Right ventricle myocardium inferior (tissue), 1 donor: ENCODE data around the gene SPDYE16. TPM values are rescaled to one million over a fixed set of nuclear protein-coding genes. Genes with fewer than 3 reads are reported as not detected.
"Not testable (repeated sequence)": the region's sequence is repeated elsewhere in the genome, so short reads cannot be mapped to it uniquely, and the experiment has no call there.

Source experiments
- ATAC-seq: fragments of 200-7000 bp; cut with Tn5 transposase; one replicate; pipeline ENCODE4 v1.9.1; 2020; ENCODE audit warnings: mild to moderate bottlenecking, moderate library complexity
- DNase-seq: peaks from one replicate; pipeline ENCODE4 v3.0.0; 2021; ENCODE audit errors: missing footprints
- intact Hi-C: fragments of 100-400 bp; cut with DNase I; formaldehyde crosslinking; loops from one replicate; pipeline ENCODE4 v1.11.0; 2022
- total RNA-seq: library from RNA; stranded (reverse); fragmentation: NEBNext Ultra II Directional; extraction: Animal tissue kit (Norgen Biotek cat#: 25700); gene quantifications from one replicate; pipeline ENCODE4 v1.2.1, GENCODE V29; 2021
- donor health status: DM: no; HTN: yes; CAD: no; lungs with severe emphysema.

SPDYE16 gene
- total RNA-seq, 1 donor from 2014 or later: not detected

DNA sequence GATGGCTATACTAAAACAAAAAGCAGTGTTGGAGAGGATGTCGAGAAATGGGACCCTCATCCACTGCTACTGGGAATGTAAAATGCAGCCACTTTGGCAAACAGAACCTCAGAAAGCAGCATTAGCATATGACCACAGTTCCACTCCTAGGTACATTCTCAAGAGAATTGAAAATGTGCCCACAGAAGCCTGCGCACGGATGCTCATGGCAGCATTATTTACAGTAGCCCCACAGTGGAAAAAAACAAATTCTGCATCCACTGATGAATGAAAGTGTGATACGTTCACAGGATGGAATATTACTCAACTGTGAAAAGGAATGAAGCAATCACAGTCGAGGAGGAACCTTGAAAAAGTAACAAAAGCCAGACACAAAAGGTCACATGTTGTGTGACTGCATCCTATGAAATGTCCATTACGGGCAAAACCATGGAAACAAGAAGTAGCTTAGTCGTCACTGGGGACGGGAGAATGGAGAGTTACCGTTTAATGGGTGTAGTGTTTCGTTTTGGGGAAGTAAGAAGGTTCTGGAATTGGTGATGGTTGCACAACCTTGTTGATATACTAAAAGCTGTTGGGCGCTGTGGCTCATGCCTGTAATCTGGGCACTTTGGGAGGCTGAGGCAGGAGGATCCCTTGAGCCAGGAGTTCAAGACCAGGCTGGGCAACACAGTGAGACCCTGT, 35.2 kb downstream of the SPDYE16 start:
- intact Hi-C loops: no loop called here
- DNase-seq (peak; percentile 64), ATAC-seq (no peak)

DNA sequence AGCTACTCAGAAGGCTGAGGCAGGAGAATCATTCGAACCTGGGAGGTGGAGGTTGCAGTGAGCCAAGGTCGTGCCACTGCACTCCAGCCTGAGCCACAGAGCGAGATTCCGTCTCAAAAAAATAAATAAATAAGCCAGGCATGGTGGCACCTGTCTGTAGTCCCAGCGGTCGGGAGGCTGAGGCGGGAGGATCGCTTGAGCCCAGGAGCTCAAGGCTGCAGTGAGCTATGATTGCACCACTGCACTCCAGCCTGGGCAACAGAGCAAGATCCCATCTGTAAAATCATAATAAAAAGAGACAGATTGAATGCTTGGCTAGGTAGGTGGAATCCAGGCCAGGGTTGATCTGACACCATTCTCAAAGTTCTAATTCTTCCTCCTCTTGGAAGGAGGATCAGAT, 36.5 kb downstream of the SPDYE16 start:
- DNase-seq, intact Hi-C loops, ATAC-seq: not testable (repeated sequence)

DNA sequence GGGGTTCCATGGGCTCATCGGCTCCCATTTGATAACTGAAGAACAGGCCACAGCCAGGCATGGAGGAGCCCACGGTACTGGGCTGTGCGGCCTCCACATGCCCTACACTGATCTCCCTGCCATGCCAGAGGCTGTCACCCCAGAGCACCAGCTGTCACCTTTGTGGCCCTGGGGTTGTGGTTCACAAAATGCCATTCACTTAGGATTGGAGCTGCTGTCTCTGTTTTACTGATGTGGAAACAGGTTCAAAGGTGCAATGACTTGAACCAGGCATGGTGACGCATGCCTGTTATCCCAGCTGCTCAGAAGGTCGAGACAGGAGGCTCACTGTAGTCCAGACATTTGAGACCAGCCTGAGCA, 37.0 kb downstream of the SPDYE16 start:
- ATAC-seq: no peak
- DNase-seq: no peak
- intact Hi-C loops: no loop called here

- intact Hi-C loops: no loop called here
- DNase-seq: no peak
- peak; percentile 7 for ATAC-seq
These were observed 37.7 kb downstream of the SPDYE16 start for GRCh38 chr7:76505168-76506080.

- ATAC-seq, intact Hi-C loops, DNase-seq: not testable (repeated sequence)
These were observed 38.5 kb downstream of the SPDYE16 start for GRCh38 chr7:76504351-76505167.

GRCh38 chr7:76503244-76503643, 39.9 kb downstream of the SPDYE16 start:
- intact Hi-C loops, ATAC-seq: not testable (repeated sequence)

DNA sequence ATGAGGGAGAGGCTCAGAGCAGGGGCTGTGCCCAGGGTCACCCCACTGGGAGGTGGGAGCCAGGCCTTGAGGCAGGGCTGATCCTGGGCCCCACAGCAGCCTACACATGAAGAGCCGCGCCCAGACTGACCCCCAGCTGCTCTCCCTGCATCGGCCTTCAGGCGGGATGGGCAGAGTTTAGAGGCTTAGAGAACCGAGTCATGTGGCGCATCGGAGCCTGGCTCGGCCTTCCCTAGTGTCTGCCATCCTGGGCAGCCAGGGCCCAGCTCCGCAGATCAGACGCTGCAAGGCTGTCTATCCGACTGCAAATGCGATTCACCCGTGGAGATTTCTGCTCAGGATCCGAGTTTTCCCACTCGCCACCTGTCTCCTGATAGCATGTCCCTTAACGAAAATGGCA, 40.3 kb downstream of the SPDYE16 start:
- DNase-seq: peak; percentile 50
- ATAC-seq, intact Hi-C loops: not testable (repeated sequence)

More at GRCh38 chr7:76503244-76503643, 39.9 kb downstream of the SPDYE16 start:
- not testable (repeated sequence) for DNase-seq

GRCh38 chr7:76502224-76502623, 40.9 kb downstream of the SPDYE16 start:
- DNase-seq, ATAC-seq, intact Hi-C loops: not testable (repeated sequence)

DNA sequence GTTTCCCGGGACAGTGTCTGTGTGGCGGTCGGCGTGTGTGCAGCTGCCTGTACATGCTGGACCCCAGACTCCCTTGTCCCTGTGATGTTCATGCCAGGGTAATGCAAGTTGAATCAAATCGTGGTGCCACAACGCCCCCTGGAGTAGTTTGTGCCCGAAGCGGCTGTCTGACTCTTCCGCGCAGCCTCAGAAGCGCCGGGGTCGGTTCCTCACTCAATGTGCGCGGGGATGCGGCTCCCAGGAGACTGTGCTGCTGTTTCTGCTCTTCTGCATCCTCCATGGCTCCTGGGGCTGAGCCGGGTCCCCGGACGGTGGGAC, 43.2 kb downstream of the SPDYE16 start:
- peak; percentile 36 for ATAC-seq
- intact Hi-C loops: loop anchor here (10.0 kb wide), 1 partner anchor 495 kb away; no protein-coding TSS in a partner anchor
- not testable (repeated sequence) for DNase-seq

DNA sequence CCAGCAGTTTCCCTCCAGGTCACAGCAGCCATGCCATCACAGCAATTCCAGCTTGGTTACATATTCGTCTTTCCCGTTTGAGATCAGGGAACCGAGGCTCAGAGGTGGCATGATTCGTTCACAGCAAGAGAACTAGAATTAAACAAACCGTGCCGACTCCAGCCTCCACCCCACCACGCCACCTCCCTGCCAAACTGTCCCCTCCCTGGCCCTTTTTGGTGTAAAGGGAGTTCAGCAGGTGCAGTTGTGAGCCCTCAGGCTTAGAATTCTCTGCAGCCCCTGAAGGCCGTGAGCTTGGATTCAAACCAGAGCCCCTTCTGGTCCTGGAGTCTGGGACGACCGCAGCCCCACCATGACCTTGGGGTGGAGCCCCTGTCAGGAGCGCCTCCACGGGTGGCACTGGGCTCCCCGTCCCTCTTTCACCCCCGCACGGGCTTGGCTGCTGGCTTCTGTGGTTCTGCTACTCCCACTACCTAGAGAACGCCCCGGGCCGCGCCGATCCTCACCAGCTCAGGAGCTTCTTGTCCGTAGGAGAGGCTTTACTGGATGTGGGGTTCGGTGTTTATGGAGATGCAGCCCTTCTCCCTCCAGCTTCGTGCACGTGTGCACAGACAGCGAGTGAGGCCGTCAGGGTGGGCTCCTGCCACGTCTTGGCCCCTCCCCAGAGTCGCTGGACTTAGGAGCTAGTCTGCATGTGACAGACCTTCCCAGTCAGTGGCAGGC, 43.7 kb downstream of the SPDYE16 start:
- ATAC-seq, DNase-seq: not testable (repeated sequence)
- intact Hi-C loops: loop anchor here (10.0 kb wide), 1 partner anchor 495 kb away; no protein-coding TSS in a partner anchor

DNA sequence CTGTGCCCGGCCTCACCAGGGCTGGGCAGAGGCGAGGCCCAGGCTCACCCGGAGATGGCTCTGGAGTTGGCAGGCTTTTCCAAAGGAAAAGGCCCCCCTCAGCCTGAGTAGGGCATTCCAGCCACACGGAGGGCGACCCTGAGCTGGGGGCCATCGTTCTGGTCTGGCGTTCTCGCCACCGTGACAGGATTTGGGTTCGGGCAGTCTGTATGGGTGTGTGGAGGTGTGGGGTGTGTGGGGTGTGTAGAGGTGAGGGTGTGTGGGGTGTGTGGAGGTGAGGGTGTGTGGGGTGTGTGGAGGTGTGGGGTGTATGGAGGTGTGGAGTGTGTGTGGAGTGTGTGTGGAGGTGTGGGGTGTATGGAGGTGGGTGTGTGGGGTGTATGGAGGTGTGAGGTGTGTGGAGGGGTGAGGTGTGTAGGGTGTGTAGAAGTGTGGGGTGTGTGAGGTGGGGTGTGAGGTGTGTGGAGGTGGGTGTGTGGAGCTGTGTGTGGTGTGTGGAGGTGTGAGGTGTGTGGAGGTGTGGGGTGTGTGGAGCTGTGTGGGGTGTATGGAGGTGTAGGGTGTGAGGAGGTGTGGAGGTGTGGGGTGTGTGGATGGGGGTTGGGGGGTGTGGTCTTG, 44.4 kb downstream of the SPDYE16 start:
- intact Hi-C loops: loop anchor here (10.0 kb wide), 1 partner anchor 496 kb away; no protein-coding TSS in a partner anchor
- ATAC-seq, DNase-seq: not testable (repeated sequence)

DNA sequence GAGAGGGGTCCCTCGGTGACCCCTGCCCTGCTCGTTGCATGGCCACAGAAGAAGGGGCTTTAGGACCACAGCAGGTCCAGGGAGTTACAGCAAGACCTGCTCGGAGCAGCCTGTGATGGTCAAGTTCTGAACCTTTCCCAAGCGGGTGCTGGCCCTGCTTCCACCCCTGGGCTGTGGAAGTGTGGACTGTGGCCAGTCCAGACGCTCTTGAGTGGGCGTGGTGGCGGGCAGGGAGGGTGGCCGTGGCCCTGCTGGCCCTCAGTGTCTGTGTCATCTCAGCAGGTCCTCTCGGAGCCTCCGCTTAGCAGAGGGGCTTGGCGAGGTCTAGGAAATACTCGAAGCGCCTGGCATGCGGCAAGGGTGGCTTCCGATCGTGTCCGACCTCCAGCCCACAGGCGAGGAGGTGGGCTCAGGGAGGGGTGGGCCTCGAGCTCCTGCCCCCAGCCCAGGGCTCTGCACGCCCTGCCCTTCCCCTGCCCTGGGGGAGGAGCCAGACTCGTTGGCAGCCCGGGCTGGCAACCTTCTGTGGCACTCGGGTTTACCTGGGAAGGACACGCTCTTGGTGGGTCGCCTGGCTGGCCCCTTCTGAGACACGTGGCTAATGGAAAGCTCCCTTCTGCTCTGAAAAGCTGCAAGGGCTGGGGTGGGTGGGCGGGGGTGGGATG, 45.0 kb downstream of the SPDYE16 start:
- not testable (repeated sequence) for ATAC-seq
- intact Hi-C loops: loop anchor here (10.0 kb wide), 1 partner anchor 497 kb away; no protein-coding TSS in a partner anchor

DNA sequence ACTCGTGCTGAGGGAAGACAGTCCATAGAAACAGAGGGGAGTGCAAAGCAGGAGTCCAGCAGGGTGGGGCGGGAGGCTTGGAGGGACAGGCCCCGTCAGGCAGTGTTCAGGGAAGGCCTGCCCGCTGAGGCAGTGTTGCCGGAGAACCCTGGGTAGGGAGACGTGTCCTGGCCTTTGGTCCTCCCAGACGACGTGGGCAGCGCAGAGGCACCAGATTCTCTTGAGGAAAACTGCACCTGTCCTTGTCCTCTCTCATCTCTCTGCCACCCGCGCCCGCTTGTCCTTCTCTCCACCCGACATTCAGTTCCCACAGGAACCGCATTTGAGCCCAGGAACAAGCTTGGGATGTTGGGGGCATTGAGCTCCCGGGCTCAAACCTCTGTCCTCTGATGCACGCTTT, 47.4 kb downstream of the SPDYE16 start:
- ATAC-seq: not testable (repeated sequence)

More for the DNA sequence above, 45.0 kb downstream of the SPDYE16 start:
- not testable (repeated sequence) for DNase-seq

DNA sequence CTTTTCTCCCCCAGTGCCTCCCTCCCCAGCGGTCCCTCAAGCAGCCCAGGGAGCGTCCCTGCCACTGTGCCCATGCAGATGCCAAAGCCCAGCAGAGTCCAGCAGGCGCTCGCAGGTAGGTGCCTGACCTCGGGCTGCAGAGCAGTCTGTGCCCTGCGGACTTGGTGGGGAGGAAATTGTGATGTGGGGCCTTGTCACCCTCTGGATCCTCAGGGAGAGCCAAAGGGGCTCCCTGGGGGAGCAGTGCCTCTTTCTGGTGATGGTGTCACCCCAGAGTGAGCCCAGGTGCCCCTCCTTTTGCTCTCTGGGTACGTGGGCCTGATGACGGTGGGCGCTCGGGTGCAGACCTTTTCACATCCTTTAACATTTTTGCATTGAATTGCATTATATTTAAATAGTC, 51.0 kb downstream of the SPDYE16 start:
- DNase-seq, ATAC-seq: not testable (repeated sequence)
- intact Hi-C loops: loop anchor here (10.0 kb wide), 1 partner anchor 503 kb away; no protein-coding TSS in a partner anchor

More for the DNA sequence above, 47.4 kb downstream of the SPDYE16 start:
- intact Hi-C loops: loop anchor here (10.0 kb wide), 1 partner anchor 499 kb away; no protein-coding TSS in a partner anchor
- DNase-seq: peak; percentile 60

GRCh38 chr7:76487969-76488368, 55.1 kb downstream of the SPDYE16 start:
- peak; percentile 29 for ATAC-seq
- DNase-seq, intact Hi-C loops: not testable (repeated sequence)

GRCh38 chr7:76486618-76487017, 56.5 kb downstream of the SPDYE16 start:
- DNase-seq, intact Hi-C loops, ATAC-seq: not testable (repeated sequence)
